ENCODE measurements around the gene MGAT4A.
A peak's percentile ranks its signal among the peaks of the same experiment; 100 is the strongest.
"Not testable (repeated sequence)": the region's sequence is repeated elsewhere in the genome, so short reads cannot be mapped to it uniquely, and the experiment has no call there.

Gene MGAT4A

GRCh38 chr2:98759827-98760625 lies 29.1 kb upstream of the MGAT4A start:
- DNase-seq (ENCODE audit: low read depth): no peak

- no peak for DNase-seq (ENCODE audit: low read depth)
Measured at GRCh38 chr2:98759338-98759737, 28.4 kb upstream of the MGAT4A start.

DNA sequence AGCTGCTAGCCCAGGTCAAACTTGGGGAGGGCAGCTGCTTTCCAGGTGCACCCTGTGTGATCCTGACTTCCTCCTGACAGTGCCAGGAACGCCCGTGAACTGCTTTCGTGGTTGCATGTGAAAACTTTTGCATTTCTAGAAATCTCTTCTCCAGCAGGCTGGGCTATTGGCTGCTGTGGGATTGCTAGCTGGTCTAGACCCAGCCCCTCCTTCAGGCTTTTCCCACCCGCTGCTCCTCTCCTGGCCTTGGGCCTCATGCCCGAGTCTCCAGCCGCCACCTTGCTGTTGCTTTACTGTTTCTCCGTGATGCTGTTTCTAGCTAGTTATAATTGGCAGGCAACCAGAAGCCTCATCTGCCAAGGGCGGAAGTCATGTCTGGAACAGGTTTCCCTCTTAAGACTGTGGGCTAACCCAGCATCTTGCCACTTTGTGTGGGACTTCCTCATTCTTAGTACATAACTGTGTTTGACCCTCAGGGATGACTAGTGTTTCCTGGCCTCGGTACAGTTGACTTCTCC lies 27.0 kb upstream of the MGAT4A start:
- DNase-seq (ENCODE audit: low read depth): peak; percentile 74

- no peak for DNase-seq (ENCODE audit: low read depth)
Measured at GRCh38 chr2:98753801-98754200, 22.9 kb upstream of the MGAT4A start.

DNA sequence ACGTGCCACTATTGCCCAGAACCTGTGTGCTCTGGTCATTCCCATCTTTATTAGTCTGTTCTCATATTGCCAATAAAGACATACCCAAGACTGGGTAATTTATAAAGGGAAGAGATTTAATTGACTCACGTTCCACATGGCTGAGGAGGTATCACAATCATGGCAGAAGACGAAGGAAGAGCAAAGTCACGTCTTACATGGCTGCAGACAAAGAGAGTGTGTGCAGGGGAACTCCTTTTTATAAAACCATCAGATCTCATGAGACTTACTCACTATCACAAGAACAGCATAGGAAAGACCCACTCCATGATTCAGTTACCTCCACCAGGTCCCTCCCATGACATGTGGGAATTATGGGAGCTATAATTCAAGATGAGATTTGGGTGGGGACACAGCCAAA lies 21.8 kb upstream of the MGAT4A start:
- not testable (repeated sequence) for DNase-seq (ENCODE audit: low read depth)

GRCh38 chr2:98751748-98752147 lies 20.8 kb upstream of the MGAT4A start:
- no peak for DNase-seq (ENCODE audit: low read depth)

DNA sequence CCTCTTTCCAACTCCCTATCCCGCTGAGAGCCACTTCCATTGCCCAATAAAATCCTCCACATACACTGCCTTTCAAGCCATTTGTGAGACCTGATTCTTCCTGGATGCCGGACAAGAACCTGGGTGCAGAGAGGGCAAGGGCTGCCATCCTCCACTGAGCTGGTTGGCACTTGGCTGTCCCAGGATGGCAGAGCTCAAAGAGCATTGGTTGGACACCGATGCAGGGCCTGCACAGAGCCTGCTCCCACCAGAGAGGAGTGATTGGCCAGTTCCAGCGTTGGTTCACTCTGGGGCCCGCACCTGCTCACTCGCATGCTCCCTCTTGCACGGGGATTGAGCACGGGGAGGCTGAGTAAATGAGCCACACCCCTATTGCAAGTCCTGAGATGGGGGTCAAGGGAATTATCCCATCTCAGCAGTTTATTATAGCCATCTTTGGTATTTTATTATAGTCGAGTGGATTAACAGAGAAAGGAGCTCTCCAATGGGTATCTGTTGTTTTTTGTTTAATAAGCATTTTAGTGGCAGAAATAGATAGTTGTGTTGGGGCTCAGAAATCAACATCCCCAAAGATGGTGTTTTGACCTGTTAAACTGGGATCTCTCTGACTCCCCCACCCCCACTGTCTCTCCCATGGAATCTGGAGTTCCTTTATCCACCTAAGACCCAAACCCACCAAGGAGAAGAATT lies 19.8 kb upstream of the MGAT4A start:
- no peak for DNase-seq (ENCODE audit: low read depth)

- DNase-seq (ENCODE audit: low read depth): no peak
Measured at GRCh38 chr2:98749066-98749450, 18.1 kb upstream of the MGAT4A start.

GRCh38 chr2:98748292-98749065 lies 17.5 kb upstream of the MGAT4A start:
- no peak for DNase-seq (ENCODE audit: low read depth)

DNA sequence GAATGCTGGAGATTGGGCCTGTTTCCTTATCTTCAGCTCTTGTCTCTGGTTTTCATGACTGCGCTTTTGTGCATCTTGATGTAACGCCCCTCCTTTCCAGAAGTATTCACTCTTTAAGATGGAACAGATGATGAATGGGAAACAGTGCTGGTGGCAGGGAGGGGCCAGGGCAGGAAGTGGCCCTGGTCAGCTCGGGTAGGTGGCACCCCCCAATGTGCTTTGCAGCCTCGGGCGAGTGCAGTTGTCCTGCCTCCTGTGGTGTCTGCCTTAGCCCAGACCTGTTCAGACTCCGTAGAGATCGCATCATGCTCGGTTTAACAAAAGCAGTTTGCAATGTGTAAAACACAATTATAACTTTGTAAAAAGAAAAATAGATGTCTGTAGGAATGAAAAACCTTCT lies 17.0 kb upstream of the MGAT4A start:
- no peak for DNase-seq (ENCODE audit: low read depth)

- no peak for DNase-seq (ENCODE audit: low read depth)
Measured at GRCh38 chr2:98746426-98746825, 15.5 kb upstream of the MGAT4A start.

DNA sequence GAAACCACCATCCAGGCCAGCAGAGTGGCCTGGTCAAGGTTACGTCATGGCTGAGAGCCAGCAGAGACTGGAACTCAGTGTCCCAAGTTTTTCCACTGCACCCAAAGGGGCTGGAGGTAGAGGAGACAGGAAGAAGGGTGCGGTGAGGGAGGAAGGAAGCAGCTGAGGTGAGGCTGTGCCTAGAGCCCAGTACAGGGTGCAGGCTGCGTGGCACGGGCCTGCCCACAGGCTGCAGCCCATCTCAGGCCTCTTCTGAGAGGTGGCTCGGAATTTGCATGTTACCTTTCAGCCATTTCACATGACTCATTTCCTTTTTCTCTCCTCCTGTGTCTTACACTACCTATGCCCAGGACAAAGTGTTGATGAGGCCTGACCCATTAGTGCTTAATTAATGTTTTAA lies 13.7 kb upstream of the MGAT4A start:
- no peak for DNase-seq (ENCODE audit: low read depth)

DNA sequence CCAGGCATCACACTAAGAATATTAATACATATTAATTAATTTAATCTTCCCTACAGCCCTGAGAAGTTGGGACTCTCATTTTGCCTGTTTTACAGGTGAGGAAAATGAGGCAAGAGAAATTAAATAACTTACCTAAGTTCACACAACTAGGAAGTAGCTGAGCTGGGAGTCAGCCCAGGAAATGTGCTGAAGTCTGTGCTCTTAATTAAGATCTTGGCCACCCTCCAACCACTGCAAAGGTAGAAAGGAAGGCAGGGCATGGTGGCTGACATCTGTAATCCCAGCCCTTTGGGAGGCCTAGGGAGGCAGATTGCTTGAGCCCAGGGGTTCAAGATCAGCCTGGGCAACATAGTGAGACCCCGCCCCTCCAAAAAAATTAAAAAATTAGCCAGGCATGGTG lies 12.9 kb upstream of the MGAT4A start:
- no peak for DNase-seq (ENCODE audit: low read depth)

- no peak for DNase-seq (ENCODE audit: low read depth)
Measured at GRCh38 chr2:98739020-98739419, 8.1 kb upstream of the MGAT4A start.

- no peak for DNase-seq (ENCODE audit: low read depth)
Measured at GRCh38 chr2:98738304-98738703, 7.4 kb upstream of the MGAT4A start.

DNA sequence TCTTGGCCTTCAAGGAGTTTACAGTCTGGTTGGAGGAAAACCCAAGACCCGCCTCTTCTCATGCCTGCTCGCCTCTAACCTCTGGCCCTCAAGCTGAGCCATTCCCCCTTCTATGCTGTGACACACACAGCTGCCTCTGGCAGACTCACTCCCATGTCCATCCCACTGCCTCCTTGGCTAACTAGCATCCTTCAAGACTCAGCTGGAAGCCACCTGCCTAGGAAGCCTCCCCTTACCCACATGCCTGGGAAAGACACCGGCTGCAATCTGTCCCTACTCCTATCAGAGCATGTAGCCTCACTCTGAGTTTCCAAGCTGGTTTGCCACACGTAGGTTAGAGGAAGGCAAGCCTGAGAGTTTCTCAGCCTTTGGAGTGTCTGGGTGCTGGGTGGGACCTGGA lies 6.9 kb upstream of the MGAT4A start:
- DNase-seq (ENCODE audit: low read depth): no peak

DNA sequence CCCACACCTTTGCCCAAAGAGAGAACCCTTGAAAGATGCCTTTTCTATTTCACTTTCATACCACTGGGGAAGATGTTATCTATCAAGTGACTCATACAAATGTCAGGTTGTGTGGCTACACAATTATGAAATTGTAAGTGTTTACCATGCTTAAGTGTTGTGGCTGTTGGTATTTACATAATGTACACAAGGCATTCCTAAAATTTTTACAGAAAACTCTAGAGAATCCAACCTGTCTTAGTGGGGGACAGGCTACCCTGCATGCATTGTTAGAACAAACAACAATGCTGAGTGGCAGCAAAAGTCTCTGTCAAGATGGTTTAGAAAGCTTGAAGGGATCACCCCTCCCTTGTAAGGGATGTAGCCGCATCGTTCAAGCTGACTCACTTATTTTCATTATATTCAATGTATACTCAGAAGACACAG lies 5.5 kb upstream of the MGAT4A start:
- no peak for DNase-seq (ENCODE audit: low read depth)

DNA sequence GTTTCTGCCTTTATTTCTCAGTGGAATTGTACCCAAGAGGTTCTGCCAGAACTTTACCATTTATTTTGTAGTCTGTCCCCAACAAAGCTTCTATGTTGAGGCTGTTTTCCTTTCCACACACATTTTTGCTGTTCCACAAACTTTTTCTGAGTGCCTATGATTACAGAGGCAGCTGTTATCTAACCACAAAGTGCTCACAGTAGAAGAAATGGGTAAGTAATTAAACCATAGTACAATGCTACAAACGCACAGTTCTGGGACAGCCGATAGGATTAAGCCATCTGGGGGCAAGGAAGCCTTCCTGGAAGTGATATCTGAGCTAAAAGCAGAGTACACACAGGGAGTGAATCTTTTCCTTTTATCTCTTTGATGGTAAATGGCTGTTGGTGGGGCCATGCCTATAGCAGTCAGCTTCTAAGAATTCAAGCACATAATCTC lies 3.9 kb upstream of the MGAT4A start:
- DNase-seq (ENCODE audit: low read depth): no peak

DNA sequence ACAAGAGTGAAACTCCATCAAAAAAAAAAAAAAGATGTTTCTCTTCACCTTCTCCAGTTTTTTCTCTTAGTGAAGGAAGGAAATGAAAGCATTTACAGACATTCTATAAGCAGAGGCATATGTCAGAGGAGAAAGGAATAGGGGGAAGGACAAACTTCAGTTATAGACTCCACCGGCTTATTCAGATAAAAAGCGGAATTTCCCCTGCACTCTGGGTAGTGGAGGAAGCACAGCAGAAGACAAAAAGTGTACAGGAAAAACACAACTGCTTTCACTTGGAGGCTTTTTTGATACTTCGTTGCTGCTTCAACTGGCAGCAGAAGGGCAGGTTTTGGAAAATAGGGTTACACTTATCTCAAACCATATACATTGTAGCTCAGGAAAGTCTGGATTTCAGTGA lies 3.2 kb upstream of the MGAT4A start:
- DNase-seq (ENCODE audit: low read depth): no peak

DNA sequence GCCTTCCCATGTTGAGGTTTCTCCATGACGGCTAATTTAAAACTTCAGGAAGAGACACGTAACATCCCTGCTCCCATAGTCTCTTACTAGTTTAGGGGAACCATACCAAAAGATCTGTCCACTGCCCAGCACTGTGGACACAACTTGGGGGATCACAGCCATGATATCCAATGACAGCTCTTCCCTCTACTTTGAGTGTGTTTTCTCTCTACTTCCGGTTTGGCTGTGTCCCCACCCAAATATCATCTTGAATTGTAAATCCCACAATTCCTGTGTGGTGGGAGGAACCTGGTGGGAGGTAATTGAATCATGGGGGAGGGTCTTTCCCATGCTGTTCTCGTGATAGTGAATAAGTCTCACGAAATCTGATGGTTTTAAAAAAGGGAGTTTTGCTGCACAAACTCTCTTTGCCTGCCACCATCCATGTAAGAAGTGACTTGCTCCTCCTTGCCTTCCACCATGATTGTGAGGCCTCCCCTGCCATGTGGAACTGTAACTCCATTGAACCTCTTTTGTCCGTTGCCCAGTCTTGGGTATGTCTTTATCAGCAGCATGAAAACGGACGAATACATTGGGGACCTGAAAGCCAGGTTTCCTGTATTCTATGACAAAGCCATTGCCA lies 1.6 kb upstream of the MGAT4A start:
- DNase-seq (ENCODE audit: low read depth): no peak

DNA sequence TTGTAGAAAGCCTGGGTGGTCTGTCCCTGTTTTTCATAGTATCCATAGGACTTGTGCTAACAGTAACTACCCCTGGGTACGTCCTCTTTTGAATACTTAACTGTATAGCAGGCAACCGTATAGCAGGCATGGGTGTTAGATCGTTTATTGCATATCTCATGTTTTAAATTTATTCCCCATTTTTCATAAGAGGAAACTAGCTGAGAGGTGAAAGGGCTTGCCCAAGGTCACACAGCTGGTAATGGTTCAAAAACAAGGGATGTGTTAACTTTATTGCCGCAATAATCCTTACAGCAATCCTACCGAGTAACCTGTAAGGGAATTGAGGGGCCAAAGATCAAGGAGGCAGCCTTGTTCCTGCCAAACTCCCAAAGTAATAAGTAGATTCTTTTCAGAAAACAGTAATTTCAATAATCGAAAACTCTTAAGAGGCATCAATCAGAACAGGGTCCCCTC lies 990 bp upstream of the MGAT4A start:
- no peak for DNase-seq (ENCODE audit: low read depth)

- DNase-seq (ENCODE audit: low read depth): no peak
Measured at GRCh38 chr2:98730707-98731040, 258 bp downstream of the MGAT4A start.

All from fibroblast of gingiva (primary cell).